ENCODE data around the gene PTPRU.

Gene PTPRU

DNA sequence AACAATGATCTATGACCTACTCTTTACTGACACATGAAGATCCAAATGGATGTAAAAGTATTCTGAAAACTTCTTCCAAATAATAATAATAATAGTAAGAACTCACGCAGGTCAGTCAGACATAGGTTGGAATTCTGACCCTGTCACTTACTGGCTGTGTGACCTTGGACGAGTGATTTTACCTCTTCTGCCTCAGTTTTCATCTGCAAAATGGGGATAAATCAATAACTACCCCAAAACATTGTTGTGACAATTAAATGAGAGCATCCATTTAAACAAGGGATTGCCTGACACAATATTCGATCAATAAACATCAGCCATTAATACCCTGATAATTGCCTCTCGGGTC, 6.1 kb upstream of the PTPRU start (continued):
- TF ChIP-seq, protein P1, sequence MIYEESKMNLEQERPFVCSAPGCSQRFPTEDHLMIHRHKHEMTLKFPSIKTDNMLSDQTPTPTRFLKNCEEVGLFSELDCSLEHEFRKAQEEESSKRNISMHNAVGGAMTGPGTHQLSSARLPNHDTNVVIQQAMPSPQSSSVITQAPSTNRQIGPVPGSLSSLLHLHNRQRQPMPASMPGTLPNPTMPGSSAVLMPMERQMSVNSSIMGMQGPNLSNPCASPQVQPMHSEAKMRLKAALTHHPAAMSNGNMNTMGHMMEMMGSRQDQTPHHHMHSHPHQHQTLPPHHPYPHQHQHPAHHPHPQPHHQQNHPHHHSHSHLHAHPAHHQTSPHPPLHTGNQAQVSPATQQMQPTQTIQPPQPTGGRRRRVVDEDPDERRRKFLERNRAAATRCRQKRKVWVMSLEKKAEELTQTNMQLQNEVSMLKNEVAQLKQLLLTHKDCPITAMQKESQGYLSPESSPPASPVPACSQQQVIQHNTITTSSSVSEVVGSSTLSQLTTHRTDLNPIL (CRISPR knock-in tag; IDR thresholded peaks at IDR 0.05; ENCODE audit: low read depth): no peak
- TF ChIP-seq RARB (CRISPR knock-in tag; IDR thresholded peaks at IDR 0.05) (no peak), ZFP3 (CRISPR knock-in tag; IDR thresholded peaks at IDR 0.05) (no peak), ZNF8 (CRISPR knock-in tag; IDR thresholded peaks at IDR 0.05) (no peak)
- TF ChIP-seq, protein P2, sequence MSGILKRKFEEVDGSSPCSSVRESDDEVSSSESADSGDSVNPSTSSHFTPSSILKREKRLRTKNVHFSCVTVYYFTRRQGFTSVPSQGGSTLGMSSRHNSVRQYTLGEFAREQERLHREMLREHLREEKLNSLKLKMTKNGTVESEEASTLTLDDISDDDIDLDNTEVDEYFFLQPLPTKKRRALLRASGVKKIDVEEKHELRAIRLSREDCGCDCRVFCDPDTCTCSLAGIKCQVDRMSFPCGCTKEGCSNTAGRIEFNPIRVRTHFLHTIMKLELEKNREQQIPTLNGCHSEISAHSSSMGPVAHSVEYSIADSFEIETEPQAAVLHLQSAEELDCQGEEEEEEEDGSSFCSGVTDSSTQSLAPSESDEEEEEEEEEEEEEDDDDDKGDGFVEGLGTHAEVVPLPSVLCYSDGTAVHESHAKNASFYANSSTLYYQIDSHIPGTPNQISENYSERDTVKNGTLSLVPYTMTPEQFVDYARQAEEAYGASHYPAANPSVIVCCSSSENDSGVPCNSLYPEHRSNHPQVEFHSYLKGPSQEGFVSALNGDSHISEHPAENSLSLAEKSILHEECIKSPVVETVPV (CRISPR knock-in tag; IDR thresholded peaks at IDR 0.05): no peak

DNA sequence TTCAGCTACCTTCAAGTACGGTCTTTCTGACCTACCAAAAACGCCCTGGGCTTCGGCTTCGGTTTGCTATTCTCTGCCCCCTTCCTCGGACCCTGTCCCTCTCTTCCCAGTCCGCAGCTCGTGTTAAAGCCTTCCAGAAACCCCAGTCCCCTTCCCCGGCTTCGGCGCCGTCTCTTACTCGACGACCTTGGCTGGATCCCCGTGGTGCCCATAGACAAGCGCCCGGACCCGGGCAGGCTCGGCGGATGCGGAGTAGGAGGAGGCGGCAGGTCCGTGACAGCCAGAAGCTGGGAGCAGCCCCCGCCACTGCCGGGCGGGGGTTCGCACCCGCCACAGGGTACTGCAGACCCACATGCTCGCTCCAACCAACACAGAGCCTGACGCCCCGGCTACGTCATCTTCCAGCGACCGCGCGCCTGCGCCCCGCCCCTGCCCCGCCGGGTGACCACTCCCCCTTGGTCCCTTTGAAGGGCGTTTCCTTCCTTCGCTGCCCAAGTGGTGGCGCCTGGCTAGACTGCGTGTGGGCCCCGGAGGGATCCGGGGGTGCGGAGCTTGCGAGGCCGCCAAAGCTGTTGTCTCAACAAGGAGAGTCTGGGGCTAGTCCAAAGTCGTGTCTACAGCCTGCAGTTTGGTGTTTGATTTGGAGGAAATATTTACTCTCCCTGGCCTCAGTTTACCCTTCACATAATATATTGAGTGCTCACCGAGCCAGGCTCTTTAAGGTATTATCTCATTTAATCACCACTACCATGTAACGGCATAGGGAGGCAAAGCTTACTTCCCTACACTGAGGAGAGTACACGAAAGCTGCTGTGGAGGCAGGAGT, 5.6 kb upstream of the PTPRU start, which contains the start of gene MECR:
Gene MECR (minus strand): TSS at position 382 of the 826 bp plus-strand sequence. CDS start 28 bp downstream, at position 354.
- peak; percentile 98 for ATAC-seq
- no peak for TF ChIP-seq OSR1 (CRISPR knock-in tag; IDR thresholded peaks at IDR 0.05)
- no peak for TF ChIP-seq BACH2 (CRISPR knock-in tag; IDR thresholded peaks at IDR 0.05; ENCODE audit: borderline replicate concordance)
- TF ChIP-seq GLIS3 (CRISPR knock-in tag; IDR thresholded peaks at IDR 0.05): no peak
- TF ChIP-seq, protein P3, sequence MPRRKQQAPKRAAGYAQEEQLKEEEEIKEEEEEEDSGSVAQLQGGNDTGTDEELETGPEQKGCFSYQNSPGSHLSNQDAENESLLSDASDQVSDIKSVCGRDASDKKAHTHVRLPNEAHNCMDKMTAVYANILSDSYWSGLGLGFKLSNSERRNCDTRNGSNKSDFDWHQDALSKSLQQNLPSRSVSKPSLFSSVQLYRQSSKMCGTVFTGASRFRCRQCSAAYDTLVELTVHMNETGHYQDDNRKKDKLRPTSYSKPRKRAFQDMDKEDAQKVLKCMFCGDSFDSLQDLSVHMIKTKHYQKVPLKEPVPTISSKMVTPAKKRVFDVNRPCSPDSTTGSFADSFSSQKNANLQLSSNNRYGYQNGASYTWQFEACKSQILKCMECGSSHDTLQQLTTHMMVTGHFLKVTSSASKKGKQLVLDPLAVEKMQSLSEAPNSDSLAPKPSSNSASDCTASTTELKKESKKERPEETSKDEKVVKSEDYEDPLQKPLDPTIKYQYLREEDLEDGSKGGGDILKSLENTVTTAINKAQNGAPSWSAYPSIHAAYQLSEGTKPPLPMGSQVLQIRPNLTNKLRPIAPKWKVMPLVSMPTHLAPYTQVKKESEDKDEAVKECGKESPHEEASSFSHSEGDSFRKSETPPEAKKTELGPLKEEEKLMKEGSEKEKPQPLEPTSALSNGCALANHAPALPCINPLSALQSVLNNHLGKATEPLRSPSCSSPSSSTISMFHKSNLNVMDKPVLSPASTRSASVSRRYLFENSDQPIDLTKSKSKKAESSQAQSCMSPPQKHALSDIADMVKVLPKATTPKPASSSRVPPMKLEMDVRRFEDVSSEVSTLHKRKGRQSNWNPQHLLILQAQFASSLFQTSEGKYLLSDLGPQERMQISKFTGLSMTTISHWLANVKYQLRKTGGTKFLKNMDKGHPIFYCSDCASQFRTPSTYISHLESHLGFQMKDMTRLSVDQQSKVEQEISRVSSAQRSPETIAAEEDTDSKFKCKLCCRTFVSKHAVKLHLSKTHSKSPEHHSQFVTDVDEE (CRISPR knock-in tag; IDR thresholded peaks at IDR 0.05): no peak
- no peak for TF ChIP-seq CSDC2 (CRISPR knock-in tag; IDR thresholded peaks at IDR 0.05)
- no peak for TF ChIP-seq ARNTL (CRISPR knock-in tag; IDR thresholded peaks at IDR 0.05; ENCODE audit: borderline replicate concordance, low read depth)

DNA sequence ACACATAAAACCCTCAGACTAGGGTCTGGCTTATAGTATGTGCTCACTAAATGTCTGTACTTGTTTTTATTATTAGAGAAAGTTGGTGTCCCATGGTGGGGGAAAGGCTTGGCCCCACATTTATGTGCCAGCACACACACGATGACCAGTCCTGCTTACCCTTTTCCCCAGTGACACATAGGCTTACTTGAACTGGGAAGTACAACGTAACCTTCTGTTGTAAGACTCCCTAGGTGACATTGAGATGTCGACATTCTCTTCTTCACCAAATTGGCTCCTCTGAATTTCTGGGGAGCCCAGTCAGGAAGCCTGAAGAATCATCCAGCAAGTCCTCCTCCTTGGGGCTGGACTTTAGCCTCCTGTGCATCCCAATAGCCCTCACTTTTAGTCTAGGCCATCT, 3.9 kb upstream of the PTPRU start:
- ATAC-seq: no peak
- no peak for TF ChIP-seq ZFP30 (CRISPR knock-in tag; IDR thresholded peaks at IDR 0.05)
- no peak for TF ChIP-seq ESRRG (CRISPR knock-in tag; IDR thresholded peaks at IDR 0.05)
- TF ChIP-seq ZC3H10 (CRISPR knock-in tag; IDR thresholded peaks at IDR 0.05): no peak
- TF ChIP-seq ZNF8 (CRISPR knock-in tag; IDR thresholded peaks at IDR 0.05): no peak
- TF ChIP-seq ZFP3 (CRISPR knock-in tag; IDR thresholded peaks at IDR 0.05): no peak
- TF ChIP-seq, protein P3 (CRISPR knock-in tag; IDR thresholded peaks at IDR 0.05): no peak
- TF ChIP-seq OSR1 (CRISPR knock-in tag; IDR thresholded peaks at IDR 0.05): no peak

DNA sequence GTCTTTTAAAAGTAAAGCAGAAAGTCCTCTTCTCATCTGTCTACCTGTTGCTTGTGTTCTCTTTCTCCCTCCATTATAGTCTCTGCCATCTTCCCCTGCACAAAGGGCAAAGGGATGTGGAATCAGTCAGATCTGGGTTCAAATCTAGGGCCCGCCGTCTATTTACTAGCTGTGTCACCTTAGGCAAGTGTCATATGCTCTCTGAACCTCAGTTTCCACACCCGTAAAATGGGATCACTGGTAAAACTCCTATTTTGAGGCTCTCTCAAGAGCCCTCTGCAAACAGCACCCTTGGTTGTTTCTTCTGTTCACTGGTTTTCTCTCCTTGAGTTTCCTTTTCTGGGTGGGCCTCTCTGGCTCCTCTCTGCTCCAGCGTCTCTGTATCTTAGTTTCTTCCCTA, 2.6 kb upstream of the PTPRU start:
- no peak for ATAC-seq
- TF ChIP-seq ISL1 (CRISPR knock-in tag; IDR thresholded peaks at IDR 0.05): no peak
- TF ChIP-seq, protein P2 (CRISPR knock-in tag; IDR thresholded peaks at IDR 0.05): no peak
- no peak for TF ChIP-seq ZNF8 (CRISPR knock-in tag; IDR thresholded peaks at IDR 0.05)

Measured in SK-N-SH treated with all-trans-retinoic acid at 6 μM for 48 hours (cell line).